Bronchial epithelial cell (primary cell): ENCODE measurements around the gene ALB. TPM values are rescaled to one million over a fixed set of nuclear protein-coding genes. Genes with fewer than 3 reads are reported as not detected.

Experiments used
- DNase-seq: peaks from one replicate; pipeline ENCODE4 v3.0.0-alpha.2; 2010; ENCODE audit warnings: low read depth
- FAIRE-seq: peaks from 2 replicates; lab custom pipeline; 2011; peaks lifted over from hg19 to GRCh38; lab: Jason Lieb, UNC
- H3K27me3 ChIP-seq: 2 replicates; pipeline ENCODE4 v1.5.1; 2011; ENCODE audit warnings: low read length; ENCODE audit not compliant: control insufficient read depth, insufficient read depth
- H3K36me3 ChIP-seq: 2 replicates; pipeline ENCODE4 v1.5.1; 2011; ENCODE audit warnings: low read length; ENCODE audit not compliant: control insufficient read depth, insufficient read depth
- H3K4me3 ChIP-seq: 2 replicates; pipeline ENCODE4 v1.5.1; 2011; ENCODE audit warnings: mild to moderate bottlenecking, low read depth, low read length, control low read depth
- CTCF ChIP-seq: IDR thresholded peaks from 2 replicates; pipeline ENCODE4 v1.5.1; 2011; ENCODE audit warnings: mild to moderate bottlenecking, moderate library complexity, low read length, control low read depth, inconsistent platforms; ENCODE audit not compliant: insufficient read depth, severe bottlenecking
- total RNA-seq: library from RNA; depleted of rRNA; stranded (reverse); fragments of >200 nt; gene quantifications from 2 replicates; pipeline ENCODE4 v1.2.1, GENCODE V29; 2014

The ALB gene
- total RNA-seq, 1 donor from 2014 or later, result not detected

GRCh38 chr4:73454920-73455319 lies 50.8 kb downstream of the ALB start:
- FAIRE-seq, result no peak
- Histone ChIP-seq H3K36me3 (no peaks in the 10 kb centered on the region), H3K27me3 (no peaks in the 10 kb centered on the region), H3K4me3 (no peak overlapping the region)
- DNase-seq, result no peak
- no peak for TF ChIP-seq CTCF

GRCh38 chr4:73456177-73457022 lies 52.3 kb downstream of the ALB start:
- Histone ChIP-seq H3K27me3 (no peaks in the 10 kb centered on the region), H3K4me3 (no peak overlapping the region), H3K36me3 (no peaks in the 10 kb centered on the region)
- no peak for TF ChIP-seq CTCF
- FAIRE-seq, result no peak
- DNase-seq, result no peak

- FAIRE-seq, result no peak
- no peaks in the 10 kb centered on the region for H3K27me3 ChIP-seq
- no peak overlapping the region for H3K4me3 ChIP-seq
- TF ChIP-seq CTCF, result no peak
- no peak for DNase-seq
- no peaks in the 10 kb centered on the region for H3K36me3 ChIP-seq
Measured at GRCh38 chr4:73458184-73459047, 54.3 kb downstream of the ALB start.

GRCh38 chr4:73459048-73459421 lies 54.9 kb downstream of the ALB start:
- H3K4me3 ChIP-seq, result no peak overlapping the region
- no peaks in the 10 kb centered on the region for H3K27me3 ChIP-seq
- TF ChIP-seq CTCF, result no peak
- no peak for DNase-seq
- no peak for FAIRE-seq
- no peaks in the 10 kb centered on the region for H3K36me3 ChIP-seq

GRCh38 chr4:73460913-73461522 lies 56.9 kb downstream of the ALB start:
- Histone ChIP-seq H3K4me3 (no peak overlapping the region), H3K36me3 (no peaks in the 10 kb centered on the region), H3K27me3 (no peaks in the 10 kb centered on the region)
- FAIRE-seq (no peak), DNase-seq (no peak)
- TF ChIP-seq CTCF, result no peak
